ENCODE results near the gene IKZF1. TPM values are rescaled to one million over a fixed set of nuclear protein-coding genes. Genes with fewer than 3 reads are reported as not detected.

Gene IKZF1
- total RNA-seq, 1 donor from 2014 or later, result 44.9 TPM

GRCh38 chr7:50409856-50410745, 105.6 kb downstream of the IKZF1 start:
- DNase-seq (ENCODE audit: extremely low spot score in 2 of 2), result no peak
- intact Hi-C loops (cut with DNase I), result no loop called here
- Histone ChIP-seq H3K27ac (no peak overlapping the region), H3K27me3 (no peaks in the 10 kb centered on the region), H3K9me3 (no peaks in the 10 kb centered on the region), H3K4me1 (no peaks in the 10 kb centered on the region), H3K36me3 (no peaks in the 10 kb centered on the region), H3K4me3 (no peak overlapping the region)
- TF ChIP-seq POLR2A (IDR thresholded peaks at IDR 0.05), result no peak
- TF ChIP-seq POLR2AphosphoS5 (IDR thresholded peaks at IDR 0.05; ENCODE audit: insufficient read depth in 1 of 2, low read depth in 1 of 2), result no peak
- no peak for TF ChIP-seq CTCF (IDR thresholded peaks at IDR 0.05)

GRCh38 chr7:50411332-50411731, 106.8 kb downstream of the IKZF1 start:
- H3K27ac ChIP-seq, result no peak overlapping the region
- H3K4me3 ChIP-seq, result no peak overlapping the region
- TF ChIP-seq CTCF (IDR thresholded peaks at IDR 0.05), result no peak
- TF ChIP-seq POLR2A (IDR thresholded peaks at IDR 0.05), result no peak
- no peak for TF ChIP-seq POLR2AphosphoS5 (IDR thresholded peaks at IDR 0.05; ENCODE audit: insufficient read depth in 1 of 2, low read depth in 1 of 2)
- H3K36me3 ChIP-seq, result no peaks in the 10 kb centered on the region
- no peaks in the 10 kb centered on the region for H3K4me1 ChIP-seq
- no peaks in the 10 kb centered on the region for H3K9me3 ChIP-seq
- H3K27me3 ChIP-seq, result no peaks in the 10 kb centered on the region
- DNase-seq (ENCODE audit: extremely low spot score in 2 of 2), result no peak
- intact Hi-C loops (cut with DNase I), result no loop called here

GRCh38 chr7:50412973-50413372, 108.5 kb downstream of the IKZF1 start:
- no peak for DNase-seq (ENCODE audit: extremely low spot score in 2 of 2)
- no peaks in the 10 kb centered on the region for H3K4me1 ChIP-seq
- TF ChIP-seq CTCF (IDR thresholded peaks at IDR 0.05), result no peak
- no peak for TF ChIP-seq POLR2AphosphoS5 (IDR thresholded peaks at IDR 0.05; ENCODE audit: insufficient read depth in 1 of 2, low read depth in 1 of 2)
- H3K27me3 ChIP-seq, result no peaks in the 10 kb centered on the region
- H3K36me3 ChIP-seq, result no peaks in the 10 kb centered on the region
- H3K9me3 ChIP-seq, result no peaks in the 10 kb centered on the region
- intact Hi-C loops (cut with DNase I), result no loop called here
- no peak overlapping the region for H3K27ac ChIP-seq
- no peak overlapping the region for H3K4me3 ChIP-seq

GRCh38 chr7:50413561-50413960, 109.0 kb downstream of the IKZF1 start:
- no peak overlapping the region for H3K27ac ChIP-seq
- TF ChIP-seq CTCF (IDR thresholded peaks at IDR 0.05) (no peak), POLR2A (IDR thresholded peaks at IDR 0.05) (no peak), POLR2AphosphoS5 (IDR thresholded peaks at IDR 0.05; ENCODE audit: insufficient read depth in 1 of 2, low read depth in 1 of 2) (no peak)

GRCh38 chr7:50415844-50416364, 111.4 kb downstream of the IKZF1 start:
- H3K27ac ChIP-seq, result no peak overlapping the region
- intact Hi-C loops (cut with DNase I), result no loop called here
- DNase-seq (ENCODE audit: extremely low spot score in 2 of 2), result no peak
- H3K4me1 ChIP-seq, result no peaks in the 10 kb centered on the region
- H3K9me3 ChIP-seq, result no peaks in the 10 kb centered on the region
- H3K27me3 ChIP-seq, result no peaks in the 10 kb centered on the region
- no peak overlapping the region for H3K4me3 ChIP-seq
- TF ChIP-seq CTCF (IDR thresholded peaks at IDR 0.05) (no peak), POLR2AphosphoS5 (IDR thresholded peaks at IDR 0.05; ENCODE audit: insufficient read depth in 1 of 2, low read depth in 1 of 2) (no peak), POLR2A (IDR thresholded peaks at IDR 0.05) (no peak)
- no peaks in the 10 kb centered on the region for H3K36me3 ChIP-seq

More at GRCh38 chr7:50413561-50413960, 109.0 kb downstream of the IKZF1 start:
- Histone ChIP-seq H3K4me3 (no peak overlapping the region), H3K4me1 (no peaks in the 10 kb centered on the region), H3K36me3 (no peaks in the 10 kb centered on the region), H3K27me3 (no peaks in the 10 kb centered on the region), H3K9me3 (no peaks in the 10 kb centered on the region)
- intact Hi-C loops (cut with DNase I), result no loop called here
- DNase-seq (ENCODE audit: extremely low spot score in 2 of 2), result no peak
